K562 (cell line): Measurements from ENCODE around the gene SPX. TPM values are rescaled to one million over a fixed set of nuclear protein-coding genes. Genes with fewer than 3 reads are reported as not detected.

Experiments used
- ATAC-seq: fragments of 200-7000 bp; cut with Tn5 transposase; 3 replicates; pipeline ENCODE4 v1.9.1; 2020; ENCODE audit warnings: moderate library complexity
- BruUV-seq: library from RNA; stranded (reverse); fragments of 400-500 nt; replicated peaks from 2 replicates; lab custom pipeline; 2021; lab: Mats Ljungman, UMichigan
- CTCF ChIA-PET: fragments of 300-600 bp; formaldehyde crosslinking; extraction: SDS; loops from one replicate; lab custom pipeline; 2021; ENCODE audit warnings: low intra/inter-chr PET ratio; lab: Yijun Ruan, JAX
- POLR2A ChIA-PET: fragments of 300-600, 350-650 bp; sonication (Branson Sonifier 250); formaldehyde crosslinking; extraction: SDS; loops from one replicate; lab custom pipeline; 2021; ENCODE audit warnings: antibody characterized with exemption, inconsistent platforms; lab: Yijun Ruan, JAX
- DNase-seq, 4 experiments: peaks; one replicate each; pipeline versions ENCODE4 v3.0.0 to v3.0.0-alpha.2; 2011 to 2018; ENCODE audit warnings: low spot score in 3 of 4, mixed read lengths in 3 of 4; ENCODE audit errors: extremely low read depth in 1 of 4
- FAIRE-seq: peaks from 2 replicates; lab custom pipeline; 2011; peaks lifted over from hg19 to GRCh38; lab: Jason Lieb, UNC
- H2AFZ ChIP-seq: 2 replicates; pipeline ENCODE4 v1.6.0; 2011; ENCODE audit warnings: low read depth, low read length, control low read depth, inconsistent platforms
- H3K27ac ChIP-seq: fragments of 200-600 bp; 3 replicates; pipeline ENCODE4 v1.8.0; 2011; ENCODE audit warnings: low read depth, mild to moderate bottlenecking, control low read depth, inconsistent platforms, low read length, moderate library complexity, mixed read lengths; ENCODE audit errors: extremely low read depth
- H3K27me3 ChIP-seq, 2 experiments: fragments of 300-600 bp in 1 of 2; 2 replicates in 1 of 2; 3 replicates in 1 of 2; pipeline versions ENCODE4 v1.6.0 to v1.8.0; 2011; ENCODE audit warnings: inconsistent platforms in 2 of 2, low read length in 2 of 2, mild to moderate bottlenecking in 1 of 2, mixed read lengths in 1 of 2, moderate library complexity in 1 of 2; ENCODE audit not compliant: control insufficient read depth in 2 of 2, insufficient read depth in 2 of 2
- H3K36me3 ChIP-seq: fragments of 300-600 bp; 3 replicates; pipeline ENCODE4 v1.8.0; 2011; ENCODE audit warnings: mild to moderate bottlenecking, low read length, inconsistent platforms; ENCODE audit not compliant: control insufficient read depth, insufficient read depth
- H3K4me1 ChIP-seq, 2 experiments: fragments of 200-600 bp in 1 of 2; replicated peaks in 1 of 2; 2 replicates in 1 of 2; 3 replicates in 1 of 2; pipeline versions ENCODE4 v1.5.1 to v1.8.0; 2011; ENCODE audit warnings: inconsistent platforms in 2 of 2, low read length in 2 of 2, mild to moderate bottlenecking in 1 of 2, mixed read lengths in 1 of 2, moderate library complexity in 1 of 2; ENCODE audit not compliant: control insufficient read depth in 2 of 2, insufficient read depth in 2 of 2
- H3K4me2 ChIP-seq: 2 replicates; pipeline ENCODE4 v1.6.1; 2011; ENCODE audit warnings: low read length, control low read depth, inconsistent platforms, mixed read lengths; ENCODE audit not compliant: insufficient read depth
- H3K4me3 ChIP-seq: fragments of 200-600 bp; sonication (generic), shearing (Covaris generic); 2 replicates; pipeline ENCODE4 v1.5.1; 2016; ENCODE audit warnings: control low read depth, inconsistent platforms
- H3K79me2 ChIP-seq: fragments of 200-600 bp; 3 replicates; pipeline ENCODE4 v1.8.0; 2011; ENCODE audit warnings: low read length, inconsistent platforms; ENCODE audit not compliant: control insufficient read depth, insufficient read depth
- H3K9ac ChIP-seq, 2 experiments: 2 replicates each; pipeline versions ENCODE4 v1.6.0 to v1.6.1; 2011; ENCODE audit warnings: low read depth in 2 of 2, low read length in 2 of 2, control low read depth in 1 of 2, inconsistent platforms in 1 of 2, mild to moderate bottlenecking in 1 of 2, mixed read lengths in 1 of 2; ENCODE audit not compliant: insufficient read depth in 1 of 2
- H3K9me1 ChIP-seq: one replicate; pipeline ENCODE4 v1.6.0; 2011; ENCODE audit warnings: inconsistent platforms, mild to moderate bottlenecking, low read length, moderate library complexity; ENCODE audit not compliant: control insufficient read depth, insufficient read depth
- H3K9me3 ChIP-seq: replicated peaks from 2 replicates; pipeline ENCODE4 v1.5.1; 2011; ENCODE audit warnings: low read depth, low read length, inconsistent platforms; ENCODE audit not compliant: control insufficient read depth, insufficient read depth
- H4K20me1 ChIP-seq: replicated peaks from 2 replicates; pipeline ENCODE4 v1.6.1; 2011; ENCODE audit warnings: low read length, inconsistent platforms, mixed read lengths; ENCODE audit not compliant: control insufficient read depth, insufficient read depth
- ATF6 ChIP-seq: sonication (generic); formaldehyde crosslinking; IDR thresholded peaks from 2 replicates; pipeline ENCODE4 v1.4.0; 2020; ENCODE audit warnings: mild to moderate bottlenecking, missing genetic modification reagents
- BCOR ChIP-seq: fragments of 450-650 bp; IDR thresholded peaks from 2 replicates; pipeline ENCODE4 v1.6.1; 2016
- CREB3 ChIP-seq: fragments of 450-650 bp; conservative IDR thresholded peaks from 2 replicates; pipeline ENCODE4 v1.6.1; 2016; ENCODE audit warnings: missing genetic modification characterization, low read depth, mild to moderate bottlenecking, missing compliant biosample characterization, moderate library complexity
- ELF1 ChIP-seq: fragments of 200-800 bp; sonication (Bioruptor generic); IDR thresholded peaks from 2 replicates; pipeline ENCODE4 v1.6.1; 2016; ENCODE audit warnings: missing genetic modification characterization, missing compliant biosample characterization
- ETV1 ChIP-seq: fragments of 450-650 bp; conservative IDR thresholded peaks from 2 replicates; pipeline ENCODE4 v1.6.1; 2016; ENCODE audit warnings: missing genetic modification characterization, control low read depth, low read depth, missing compliant biosample characterization
- FOXA1 ChIP-seq: fragments of 450-650 bp; IDR thresholded peaks from 2 replicates; pipeline ENCODE4 v1.6.1; 2016; ENCODE audit warnings: mild to moderate bottlenecking, borderline replicate concordance
- FOXA3 ChIP-seq, 2 experiments: fragments of 450-650 bp in 1 of 2; sonication (generic) in 1 of 2; formaldehyde crosslinking; IDR thresholded peaks in 1 of 2; conservative IDR thresholded peaks in 1 of 2; 2 replicates each; pipeline versions ENCODE4 v1.4.0 to v1.8.0; 2020 to 2022; ENCODE audit warnings: mild to moderate bottlenecking in 2 of 2, missing genetic modification reagents in 1 of 2
- HDAC3 ChIP-seq: fragments of 450-650 bp; IDR thresholded peaks from 2 replicates; pipeline ENCODE4 v1.6.1; 2018; ENCODE audit warnings: borderline replicate concordance, mild to moderate bottlenecking, moderate library complexity; ENCODE audit not compliant: partially characterized antibody
- HOXB6 ChIP-seq: fragments of 250-450 bp; sonication (Bioruptor Pico); IDR thresholded peaks from 2 replicates; pipeline ENCODE4 v1.5.1; 2022; ENCODE audit warnings: mild to moderate bottlenecking, borderline replicate concordance
- MITF ChIP-seq: IDR thresholded peaks from 2 replicates; pipeline ENCODE4 v1.6.1; 2014; ENCODE audit warnings: antibody characterized with exemption
- TRIM25 ChIP-seq: fragments of 450-650 bp; IDR thresholded peaks from 2 replicates; pipeline ENCODE4 v1.7.0; 2016; ENCODE audit warnings: borderline replicate concordance
- ZBTB2 ChIP-seq: fragments of 450-650 bp; IDR thresholded peaks from 2 replicates; pipeline ENCODE4 v1.6.1; 2016; ENCODE audit warnings: antibody characterized with exemption
- ZFX ChIP-seq: sonication (generic); formaldehyde crosslinking; IDR thresholded peaks from 2 replicates; pipeline ENCODE4 v1.8.0; 2022; ENCODE audit warnings: mild to moderate bottlenecking, missing genetic modification reagents, moderate library complexity
- ZNF165 ChIP-seq: fragments of 250-450 bp; sonication (Bioruptor Pico); IDR thresholded peaks from 2 replicates; pipeline ENCODE4 v1.4.0; 2020; ENCODE audit warnings: borderline replicate concordance
- whole genome bisulfite sequencing: fragments of 100-300 bp; shearing (Covaris generic); methylation state at CpG from one replicate; pipeline ENCODE4 v1.1.6; 2016; ENCODE audit warnings: low coverage, mixed read lengths; ENCODE audit not compliant: insufficient coverage; ENCODE audit errors: missing lambda C conversion rate; 5-methylcytosine and 5-hydroxymethylcytosine counted together
- in situ Hi-C: fragments of 300-500 bp; cut with MboI; formaldehyde crosslinking; loops from 4 replicates; pipeline ENCODE4 v1.15.0; 2018; ENCODE audit warnings: inconsistent platforms, mixed read lengths
- intact Hi-C: fragments of 100-400 bp; cut with micrococcal nuclease; formaldehyde crosslinking; loops from 2 replicates; pipeline ENCODE4 v1.14.2; 2022
- polyA plus RNA-seq, 8 experiments: library from polyadenylated mRNA; depleted of rRNA in 4 of 8; stranded (reverse) in 5 of 8; unstranded in 3 of 8; fragments of >200 nt; fragmentation: Nextera tagmentation in 2 of 8; fragmentation: Illumina TruSeq in 1 of 8; extraction: Ambion mirVana in 2 of 8; extraction: Trizol in 1 of 8; gene quantifications; 2 replicates each; pipeline versions ENCODE4 v1.2.1 to v1.2.3, GENCODE V29; 2011 to 2014; ENCODE audit warnings: inconsistent platforms in 1 of 8, missing spikeins in 1 of 8
- total RNA-seq, 7 experiments: library from RNA; depleted of rRNA in 6 of 7; stranded (reverse); fragments of >200 nt in 6 of 7; fragmentation: Illumina TruSeq in 2 of 7; extraction: Trizol in 2 of 7; gene quantifications; 2 replicates each; pipeline versions ENCODE4 v1.2.1 to v1.2.3, GENCODE V29; 2011 to 2021; ENCODE audit warnings: low replicate concordance in 1 of 7

The SPX gene
- total and polyA plus RNA-seq, 9 of the 15 experiments (the other 6 are each of a cell fraction or from before 2014, with no cell fraction given): 0.06 to 0.40 (median 0.14) TPM

- intact Hi-C loops (no loop called here), in situ Hi-C loops (no loop called here)
- no peak overlapping the region for H3K4me3 ChIP-seq
- H3K36me3 ChIP-seq: no peaks in the 10 kb centered on the region
- no peak overlapping the region for H3K27ac ChIP-seq
- no peak for FAIRE-seq
- ChIA-PET CTCF (no interaction called here), POLR2A (no interaction called here)
- no peaks in the 10 kb centered on the region for H4K20me1 ChIP-seq
- H3K27me3 ChIP-seq: no peaks in the 10 kb centered on the region
- no peak overlapping the region for H3K4me2 ChIP-seq
- ATAC-seq: no peak
- no peak overlapping the region for H2AFZ ChIP-seq
- no peak for DNase-seq
- no peaks in the 10 kb centered on the region for H3K4me1 ChIP-seq
- no TSS peak for BruUV-seq
- WGBS: 0% methylated on average over 2 of the region's 2 CpGs
- no peaks in the 10 kb centered on the region for H3K79me2 ChIP-seq
- H3K9me3 ChIP-seq: no peaks in the 10 kb centered on the region
- no peak overlapping the region for H3K9ac ChIP-seq
- no peaks in the 10 kb centered on the region for H3K9me1 ChIP-seq
- no peak for TF ChIP-seq ZBTB2
- TF ChIP-seq BCOR: no peak
- TF ChIP-seq HDAC3: no peak
- TF ChIP-seq FOXA3 (CRISPR knock-in tag; conservative IDR thresholded peaks at IDR 0.05 in 1 of 2, IDR thresholded peaks at IDR 0.05 in 1 of 2): no peak
- no peak for TF ChIP-seq TRIM25
- TF ChIP-seq CREB3: no peak
- no peak for TF ChIP-seq HOXB6 (CRISPR knock-in tag)
- no peak for TF ChIP-seq ETV1 (tag)
- no peak for TF ChIP-seq MITF
- TF ChIP-seq ZFX (CRISPR knock-in tag): no peak
- no peak for TF ChIP-seq ZNF165 (CRISPR knock-in tag)
- TF ChIP-seq FOXA1: no peak
- no peak for TF ChIP-seq ELF1 (tag)
- no peak for TF ChIP-seq ATF6 (CRISPR knock-in tag)
Observed at GRCh38 chr12:21562859-21563258, 36.8 kb downstream of the SPX start.
